ENCODE data around the gene ATR. TPM values are rescaled to one million over a fixed set of nuclear protein-coding genes. Genes with fewer than 3 reads are reported as not detected.

Gene ATR
- total and polyA plus RNA-seq, 10 of the 15 experiments (the other 5 are each of a cell fraction or from before 2014, with no cell fraction given), result 21.0 to 41.5 (median 30.1) TPM

DNA sequence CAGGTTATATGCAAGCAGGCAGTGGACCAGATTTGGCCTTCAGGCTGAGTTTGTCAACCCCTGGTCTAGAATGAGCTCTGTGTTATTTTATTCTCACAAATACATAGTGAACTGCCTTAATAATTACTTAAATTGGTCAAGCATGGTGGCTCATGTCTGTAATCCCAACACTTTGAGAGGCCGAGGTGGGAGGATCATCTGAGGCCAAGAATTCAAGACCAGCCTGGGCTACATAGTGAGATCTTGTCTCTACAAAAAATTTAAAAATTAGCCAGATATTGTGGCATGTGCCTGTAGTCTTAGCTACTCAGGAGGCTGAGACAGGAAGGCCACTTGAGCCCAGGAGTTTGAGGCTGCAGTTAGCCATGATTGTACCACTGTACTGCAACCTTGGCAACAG, 32.7 kb upstream of the ATR start:
- H4K20me1 ChIP-seq (ENCODE audit: control insufficient read depth, insufficient read depth), result no peaks in the 10 kb centered on the region
- H3K9me3 ChIP-seq (replicated peaks; ENCODE audit: control insufficient read depth, insufficient read depth, low read length), result no peaks in the 10 kb centered on the region
- no peaks in the 10 kb centered on the region for H3K36me3 ChIP-seq (ENCODE audit: control insufficient read depth in 2 of 2, insufficient read depth in 2 of 2, low read length in 1 of 2)
- H3K79me2 ChIP-seq (ENCODE audit: control insufficient read depth, insufficient read depth, low read length), result no peaks in the 10 kb centered on the region
- no peak overlapping the region for H3K9ac ChIP-seq (ENCODE audit: control insufficient read depth, insufficient read depth, low read length)
- ChIA-PET POLR2A (no interaction called here), RAD21 (ENCODE audit: unreplicated experiment) (no interaction called here), SMC1A (ENCODE audit: uncharacterized antibody, unreplicated experiment) (interaction anchor here (1.1 kb wide), 1 partner anchor 67 kb away, joined by 3 read pairs; no protein-coding TSS in a partner anchor), CTCF (interaction anchor here (0.8 to 1.2 kb wide), 3 partner anchors 9 to 22 kb away, joined by 3 to 4 read pairs (median 3); no protein-coding TSS in a partner anchor)
- no TSS peak for BruUV-seq (replicated peaks)
- no peak for DNase-seq (ENCODE audit: low read depth, low spot score)
- in situ Hi-C loops (cut with MboI), result no loop called here
- H3K4me1 ChIP-seq (ENCODE audit: control insufficient read depth, insufficient read depth, low read length), result no peaks in the 10 kb centered on the region
- no peak for TF ChIP-seq PML (IDR thresholded peaks at IDR 0.05; ENCODE audit: low read length)
- TF ChIP-seq NR2C2 (IDR thresholded peaks at IDR 0.05; ENCODE audit: borderline replicate concordance, control insufficient read depth, insufficient read length, low read depth), result no peak
- TF ChIP-seq, protein P1, sequence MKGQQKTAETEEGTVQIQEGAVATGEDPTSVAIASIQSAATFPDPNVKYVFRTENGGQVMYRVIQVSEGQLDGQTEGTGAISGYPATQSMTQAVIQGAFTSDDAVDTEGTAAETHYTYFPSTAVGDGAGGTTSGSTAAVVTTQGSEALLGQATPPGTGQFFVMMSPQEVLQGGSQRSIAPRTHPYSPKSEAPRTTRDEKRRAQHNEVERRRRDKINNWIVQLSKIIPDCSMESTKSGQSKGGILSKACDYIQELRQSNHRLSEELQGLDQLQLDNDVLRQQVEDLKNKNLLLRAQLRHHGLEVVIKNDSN (IDR thresholded peaks at IDR 0.05; ENCODE audit: borderline replicate concordance, extremely low read length, insufficient read depth, low read depth, low read length), result no peak
- no peak for TF ChIP-seq IRF3 (IDR thresholded peaks at IDR 0.05)
- no peak for TF ChIP-seq BCL3 (IDR thresholded peaks at IDR 0.05; ENCODE audit: borderline replicate concordance, insufficient read depth, low read depth, low read length, poor library complexity, severe bottlenecking)
- no peak for TF ChIP-seq ZZZ3 (IDR thresholded peaks at IDR 0.05; ENCODE audit: control insufficient read depth, insufficient read length, low read depth)
- TF ChIP-seq CREB1 (IDR thresholded peaks at IDR 0.05; ENCODE audit: low read depth), result no peak
- no peak for TF ChIP-seq EGR1 (IDR thresholded peaks at IDR 0.05; ENCODE audit: borderline replicate concordance in 1 of 2, low read depth in 2 of 2, low read length in 2 of 2)
- TF ChIP-seq ZBTB4 (CRISPR knock-in tag; IDR thresholded peaks at IDR 0.05), result no peak
- TF ChIP-seq, protein P2, sequence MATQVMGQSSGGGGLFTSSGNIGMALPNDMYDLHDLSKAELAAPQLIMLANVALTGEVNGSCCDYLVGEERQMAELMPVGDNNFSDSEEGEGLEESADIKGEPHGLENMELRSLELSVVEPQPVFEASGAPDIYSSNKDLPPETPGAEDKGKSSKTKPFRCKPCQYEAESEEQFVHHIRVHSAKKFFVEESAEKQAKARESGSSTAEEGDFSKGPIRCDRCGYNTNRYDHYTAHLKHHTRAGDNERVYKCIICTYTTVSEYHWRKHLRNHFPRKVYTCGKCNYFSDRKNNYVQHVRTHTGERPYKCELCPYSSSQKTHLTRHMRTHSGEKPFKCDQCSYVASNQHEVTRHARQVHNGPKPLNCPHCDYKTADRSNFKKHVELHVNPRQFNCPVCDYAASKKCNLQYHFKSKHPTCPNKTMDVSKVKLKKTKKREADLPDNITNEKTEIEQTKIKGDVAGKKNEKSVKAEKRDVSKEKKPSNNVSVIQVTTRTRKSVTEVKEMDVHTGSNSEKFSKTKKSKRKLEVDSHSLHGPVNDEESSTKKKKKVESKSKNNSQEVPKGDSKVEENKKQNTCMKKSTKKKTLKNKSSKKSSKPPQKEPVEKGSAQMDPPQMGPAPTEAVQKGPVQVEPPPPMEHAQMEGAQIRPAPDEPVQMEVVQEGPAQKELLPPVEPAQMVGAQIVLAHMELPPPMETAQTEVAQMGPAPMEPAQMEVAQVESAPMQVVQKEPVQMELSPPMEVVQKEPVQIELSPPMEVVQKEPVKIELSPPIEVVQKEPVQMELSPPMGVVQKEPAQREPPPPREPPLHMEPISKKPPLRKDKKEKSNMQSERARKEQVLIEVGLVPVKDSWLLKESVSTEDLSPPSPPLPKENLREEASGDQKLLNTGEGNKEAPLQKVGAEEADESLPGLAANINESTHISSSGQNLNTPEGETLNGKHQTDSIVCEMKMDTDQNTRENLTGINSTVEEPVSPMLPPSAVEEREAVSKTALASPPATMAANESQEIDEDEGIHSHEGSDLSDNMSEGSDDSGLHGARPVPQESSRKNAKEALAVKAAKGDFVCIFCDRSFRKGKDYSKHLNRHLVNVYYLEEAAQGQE (IDR thresholded peaks at IDR 0.05; ENCODE audit: low read depth, low read length), result no peak
- no peak for FAIRE-seq
- H3K4me2 ChIP-seq (ENCODE audit: control insufficient read depth, insufficient read depth), result no peak overlapping the region
- H3K4me3 ChIP-seq, result no peak overlapping the region
- intact Hi-C loops (cut with micrococcal nuclease; ENCODE audit: unreplicated experiment), result no loop called here
- WGBS (ENCODE audit: insufficient coverage, insufficient replicate concordance, low lambda C conversion rate, missing lambda C conversion rate), result 29% methylated on average over 1 of the region's 1 CpG
- no peaks in the 10 kb centered on the region for H3K27me3 ChIP-seq (replicated peaks in 1 of 2; ENCODE audit: control insufficient read depth in 2 of 2, insufficient read depth in 2 of 2, low read length in 1 of 2)
- ATAC-seq, result no peak
- H3K27ac ChIP-seq (ENCODE audit: control insufficient read depth, insufficient read depth), result no peak overlapping the region
- H2AFZ ChIP-seq (ENCODE audit: control insufficient read depth, low read depth, low read length), result no peak overlapping the region
